Vagina (tissue), 2 donors: Measurements from ENCODE around the gene MED16. TPM values are rescaled to one million over a fixed set of nuclear protein-coding genes. Genes with fewer than 3 reads are reported as not detected.

Experiments
- DNase-seq, 2 donors: peaks; one replicate each; pipeline ENCODE4 v3.0.0-alpha.2; 2017; ENCODE audit errors: extremely low spot score in 2 of 2
- H3K27ac ChIP-seq: fragments of 200-600 bp; sonication (generic); one replicate; pipeline ENCODE4 v1.5.1; 2019
- H3K27me3 ChIP-seq: fragments of 200-600 bp; sonication (generic); one replicate; pipeline ENCODE4 v1.5.1; 2019
- H3K36me3 ChIP-seq, 2 donors: fragments of 200-600 bp; sonication (generic); one replicate each; pipeline ENCODE4 v1.5.1; 2017 to 2019
- H3K4me1 ChIP-seq: fragments of 200-600 bp; sonication (generic); one replicate; pipeline ENCODE4 v1.5.1; 2019
- H3K4me3 ChIP-seq, 2 donors: fragments of 200-600 bp; sonication (generic); 1 replicate in 1 of 2; 2 replicates in 1 of 2; pipeline ENCODE4 v1.5.1; 2016 to 2019
- H3K9me3 ChIP-seq: fragments of 200-600 bp; sonication (generic); one replicate; pipeline ENCODE4 v1.5.1; 2019
- CTCF ChIP-seq, 3 experiments: fragments of 450-650 bp in 2 of 3; fragments of 200-600 bp in 1 of 3; sonication (generic) in 1 of 3; IDR thresholded peaks; one replicate each; pipeline ENCODE4 v1.5.1; 2017 to 2019; ENCODE audit warnings: antibody characterized with exemption in 3 of 3, mild to moderate bottlenecking in 2 of 3, moderate library complexity in 2 of 3
- POLR2A ChIP-seq, 2 donors: fragments of 450-650 bp; IDR thresholded peaks; one replicate each; pipeline ENCODE4 v1.6.1; 2017; ENCODE audit warnings: antibody characterized with exemption in 2 of 2, mild to moderate bottlenecking in 2 of 2, moderate library complexity in 2 of 2
- POLR2AphosphoS5 ChIP-seq, 2 donors: sonication (generic); formaldehyde crosslinking; IDR thresholded peaks; one replicate each; pipeline ENCODE4 v1.9.0; 2017; ENCODE audit warnings: antibody characterized with exemption in 2 of 2, mild to moderate bottlenecking in 2 of 2, low read depth in 1 of 2; ENCODE audit not compliant: insufficient read depth in 1 of 2
- intact Hi-C: fragments of 100-400 bp; cut with DNase I; formaldehyde crosslinking; loops from one replicate; pipeline ENCODE4 v1.15.1; 2023
- total RNA-seq: library from RNA; depleted of rRNA; stranded (reverse); fragments of >200 nt; gene quantifications from one replicate; pipeline ENCODE4 v1.2.3, GENCODE V29; 2016

Gene MED16
- total RNA-seq, 1 donor from 2014 or later: 46.9 TPM

GRCh38 chr19:929891-930258, 36.9 kb upstream of the MED16 start:
- intact Hi-C loops: loop anchor here (10.0 kb wide), 1 partner anchor 315 kb away; the partner anchor contains the start of genes ATP5F1D and MIDN
- peaks cover 54% of the 10 kb centered on the region for H3K4me1 ChIP-seq

GRCh38 chr19:929203-929890, 36.4 kb upstream of the MED16 start:
- Histone ChIP-seq H3K27ac (peak overlapping the region; percentile 82), H3K4me1 (peaks cover 54% of the 10 kb centered on the region), H3K36me3 (no peaks in the 10 kb centered on the region), H3K27me3 (no peaks in the 10 kb centered on the region), H3K4me3 (no peak overlapping the region), H3K9me3 (no peaks in the 10 kb centered on the region)
- TF ChIP-seq CTCF (IDR thresholded peaks at IDR 0.05) (no peak), POLR2A (IDR thresholded peaks at IDR 0.05) (no peak), POLR2AphosphoS5 (IDR thresholded peaks at IDR 0.05; ENCODE audit: insufficient read depth in 1 of 2, low read depth in 1 of 2) (no peak)
- intact Hi-C loops: loop anchor here (10.0 kb wide), 1 partner anchor 315 kb away; the partner anchor contains the start of genes ATP5F1D and MIDN
- no peak for DNase-seq

More at GRCh38 chr19:929891-930258, 36.9 kb upstream of the MED16 start:
- no peak overlapping the region for H3K4me3 ChIP-seq
- no peak for DNase-seq
- H3K9me3 ChIP-seq: no peaks in the 10 kb centered on the region
- no peak for TF ChIP-seq POLR2A (IDR thresholded peaks at IDR 0.05)
- no peak for TF ChIP-seq CTCF (IDR thresholded peaks at IDR 0.05)
- no peak overlapping the region for H3K27ac ChIP-seq
- H3K27me3 ChIP-seq: no peaks in the 10 kb centered on the region
- no peaks in the 10 kb centered on the region for H3K36me3 ChIP-seq

- Histone ChIP-seq H3K27me3 (no peaks in the 10 kb centered on the region), H3K36me3 (no peaks in the 10 kb centered on the region), H3K4me3 (no peak overlapping the region), H3K4me1 (peaks cover 47% of the 10 kb centered on the region), H3K27ac (peak overlapping the region; percentile 82), H3K9me3 (no peaks in the 10 kb centered on the region)
- no peak for TF ChIP-seq CTCF (IDR thresholded peaks at IDR 0.05)
- intact Hi-C loops: loop anchor here (10.0 kb wide), 1 partner anchor 316 kb away; the partner anchor contains the start of genes ATP5F1D and MIDN
- no peak for DNase-seq
These were observed 35.6 kb upstream of the MED16 start for GRCh38 chr19:928471-929202.

GRCh38 chr19:927780-928401, 34.9 kb upstream of the MED16 start:
- Histone ChIP-seq H3K36me3 (no peaks in the 10 kb centered on the region), H3K4me3 (peak overlapping the region; percentile 72 to 87), H3K27ac (peak overlapping the region; percentile 82), H3K4me1 (peaks cover 40% of the 10 kb centered on the region), H3K9me3 (no peaks in the 10 kb centered on the region), H3K27me3 (no peaks in the 10 kb centered on the region)
- TF ChIP-seq CTCF (IDR thresholded peaks at IDR 0.05) (no peak), POLR2A (IDR thresholded peaks at IDR 0.05) (no peak), POLR2AphosphoS5 (IDR thresholded peaks at IDR 0.05; ENCODE audit: insufficient read depth in 1 of 2, low read depth in 1 of 2) (no peak)
- no peak for DNase-seq
- intact Hi-C loops: loop anchor here (10.0 kb wide), 1 partner anchor 317 kb away; the partner anchor contains the start of genes ATP5F1D and MIDN
